HepG2 (cell line): ENCODE data around the gene RBL1. TPM values are rescaled to one million over a fixed set of nuclear protein-coding genes. Genes with fewer than 3 reads are reported as not detected.

Experiments used
- CC2D1A ChIP-seq: sonication (generic); formaldehyde crosslinking; IDR thresholded peaks from 2 replicates; pipeline ENCODE4 v1.8.1; 2023; ENCODE audit warnings: mild to moderate bottlenecking, missing genetic modification reagents
- GATAD2A ChIP-seq: IDR thresholded peaks from 2 replicates; pipeline ENCODE4 v1.6.1; 2016
- KLF16 ChIP-seq, 2 experiments: sonication (generic) in 1 of 2; formaldehyde crosslinking in 1 of 2; IDR thresholded peaks; 2 replicates each; pipeline versions ENCODE4 v1.6.1 to v1.8.0; 2016 to 2023; ENCODE audit warnings: missing genetic modification reagents in 2 of 2, missing compliant biosample characterization in 1 of 2
- NCOA2 ChIP-seq: sonication (generic); formaldehyde crosslinking; IDR thresholded peaks from 2 replicates; pipeline ENCODE4 v1.8.0; 2022; ENCODE audit warnings: inconsistent platforms
- RARA ChIP-seq: IDR thresholded peaks from 2 replicates; pipeline ENCODE4 v1.6.1; 2016; ENCODE audit warnings: missing genetic modification reagents, missing compliant biosample characterization
- SAP130 ChIP-seq: IDR thresholded peaks from 2 replicates; pipeline ENCODE4 v1.6.1; 2016; ENCODE audit warnings: low read depth
- SIN3A ChIP-seq: IDR thresholded peaks from 2 replicates; pipeline ENCODE4 v1.6.1; 2011; ENCODE audit warnings: low read depth, mild to moderate bottlenecking, control low read depth, low read length, borderline replicate concordance
- SKI ChIP-seq: fragments of 450-650 bp; IDR thresholded peaks from one replicate; pipeline ENCODE4 v1.6.1; 2018; ENCODE audit warnings: mild to moderate bottlenecking; ENCODE audit not compliant: partially characterized antibody
- SMAD1 ChIP-seq: sonication (generic); formaldehyde crosslinking; IDR thresholded peaks from 2 replicates; pipeline ENCODE4 v1.4.0; 2020; ENCODE audit warnings: missing genetic modification reagents, low read depth, mild to moderate bottlenecking, borderline replicate concordance
- SMYD3 ChIP-seq: sonication (generic); formaldehyde crosslinking; IDR thresholded peaks from 2 replicates; pipeline ENCODE4 v1.8.1; 2023; ENCODE audit warnings: mild to moderate bottlenecking, missing genetic modification reagents
- SRSF1 ChIP-seq: fragments of 200-400 bp; formaldehyde crosslinking; optimal IDR thresholded peaks from 2 replicates; pipeline ENCODE3; 2017; ENCODE audit warnings: mild to moderate bottlenecking, low read depth, low read length, moderate library complexity
- TAF15 ChIP-seq: fragments of 200-400 bp; formaldehyde crosslinking; IDR thresholded peaks from one replicate; pipeline ENCODE4 v1.6.1; 2018; ENCODE audit warnings: mild to moderate bottlenecking, low read depth, low read length; ENCODE audit not compliant: poor library complexity, severe bottlenecking
- THAP11 ChIP-seq: IDR thresholded peaks from 2 replicates; pipeline ENCODE4 v1.6.1; 2016; ENCODE audit warnings: missing biosample characterization, missing genetic modification reagents
- TRIM24 ChIP-seq: sonication (generic); formaldehyde crosslinking; IDR thresholded peaks from 2 replicates; pipeline ENCODE4 v1.8.0; 2022; ENCODE audit warnings: mild to moderate bottlenecking, missing genetic modification reagents
- U2AF1 ChIP-seq: fragments of 200-400 bp; formaldehyde crosslinking; optimal IDR thresholded peaks from 2 replicates; pipeline ENCODE3; 2017; ENCODE audit warnings: mild to moderate bottlenecking, low read depth, low read length
- ZBTB49 ChIP-seq: sonication (generic); formaldehyde crosslinking; IDR thresholded peaks from 2 replicates; pipeline ENCODE4 v1.4.0; 2020; ENCODE audit warnings: missing genetic modification reagents, borderline replicate concordance
- ZFP82 ChIP-seq: sonication (generic); formaldehyde crosslinking; IDR thresholded peaks from 2 replicates; pipeline ENCODE4 v1.5.1; 2020; ENCODE audit warnings: mild to moderate bottlenecking, missing genetic modification reagents, borderline replicate concordance
- ZKSCAN5 ChIP-seq: sonication (generic); formaldehyde crosslinking; IDR thresholded peaks from 2 replicates; pipeline ENCODE4 v1.5.1; 2020; ENCODE audit warnings: mild to moderate bottlenecking, missing genetic modification reagents
- ZNF496 ChIP-seq: sonication (generic); formaldehyde crosslinking; IDR thresholded peaks from 2 replicates; pipeline ENCODE4 v1.8.1; 2023; ENCODE audit warnings: mild to moderate bottlenecking, moderate library complexity, missing genetic modification reagents; ENCODE audit not compliant: insufficient replicate concordance
- ZNF615 ChIP-seq: sonication (generic); formaldehyde crosslinking; IDR thresholded peaks from 2 replicates; pipeline ENCODE4 v1.5.0; 2020; ENCODE audit warnings: mild to moderate bottlenecking, missing genetic modification reagents, borderline replicate concordance
- ZNF687 ChIP-seq: sonication (generic); formaldehyde crosslinking; IDR thresholded peaks from 2 replicates; pipeline ENCODE4 v1.5.1; 2020; ENCODE audit warnings: mild to moderate bottlenecking, missing genetic modification reagents, moderate library complexity
- polyA plus RNA-seq, 8 experiments: library from polyadenylated mRNA; depleted of rRNA in 3 of 8; stranded (reverse) in 7 of 8; unstranded in 1 of 8; fragments of >200 nt; fragmentation: Illumina TruSeq in 4 of 8; extraction: Trizol in 4 of 8; gene quantifications; 2 replicates each; pipeline versions ENCODE4 v1.2.1 to v1.2.3, GENCODE V29; 2011 to 2016; ENCODE audit warnings: low read depth in 4 of 8, missing spikeins in 1 of 8, mixed read lengths in 1 of 8; ENCODE audit not compliant: insufficient read depth in 1 of 8
- total RNA-seq, 5 experiments: library from RNA; depleted of rRNA; stranded (reverse); fragments of >200 nt; fragmentation: Illumina TruSeq; extraction: Trizol; gene quantifications; 2 replicates each; pipeline ENCODE4 v1.2.3, GENCODE V29; 2016; ENCODE audit warnings: low read depth in 1 of 5

RBL1 gene
- total and polyA plus RNA-seq, 2 of the 13 experiments (the other 11 are each of a cell fraction or from before 2014, with no cell fraction given): 6.0 to 27.5 TPM

- TF ChIP-seq ZNF687: peak; percentile 100
- TF ChIP-seq ZFP82 (CRISPR knock-in tag): peak; percentile 96; the same call in 1 of the 2 replicates
- TF ChIP-seq TAF15: no peak
- peak; percentile 96; the same call in 1 of the 2 replicates for TF ChIP-seq ZNF615
- TF ChIP-seq SRSF1: peak; percentile 98
- TF ChIP-seq THAP11 (CRISPR knock-in tag): peak; percentile 99
- TF ChIP-seq SIN3A: peak; percentile 96; the same call in 1 of the 2 replicates
- TF ChIP-seq ZBTB49 (CRISPR knock-in tag): peak; percentile 79
- TF ChIP-seq NCOA2 (CRISPR knock-in tag): peak; percentile 75
- TF ChIP-seq SMYD3 (CRISPR knock-in tag): no peak; the same call in 1 of the 2 replicates
- TF ChIP-seq CC2D1A: no peak
- TF ChIP-seq SAP130 (CRISPR knock-in tag): peak; percentile 97
- peak; percentile 89; the same call in 1 of the 2 replicates for TF ChIP-seq TRIM24 (CRISPR knock-in tag)
- peak; percentile 17 to 98; a peak in 3 of 4 replicates for TF ChIP-seq KLF16 (CRISPR knock-in tag; IDR thresholded peaks at IDR 0.05)
- no peak for TF ChIP-seq ZNF496 (CRISPR knock-in tag)
- TF ChIP-seq SKI: peak; percentile 62
- TF ChIP-seq GATAD2A: peak; percentile 32
- no peak for TF ChIP-seq ZKSCAN5 (CRISPR knock-in tag)
- peak; percentile 64; the same call in 1 of the 2 replicates for TF ChIP-seq SMAD1 (CRISPR knock-in tag)
- TF ChIP-seq U2AF1: peak; percentile 98
- TF ChIP-seq RARA: peak; percentile 57; the same call in 1 of the 2 replicates
Observed at GRCh38 chr20:37095599-37096414, at the start of gene RBL1 (continued).
